Amniotic stem cell (primary cell): ENCODE results near the gene C13orf42.

Experiments
- DNase-seq: peaks from one replicate; lab custom pipeline; 2025; lab: John Stamatoyannopoulos, UW

C13orf42 gene

DNA sequence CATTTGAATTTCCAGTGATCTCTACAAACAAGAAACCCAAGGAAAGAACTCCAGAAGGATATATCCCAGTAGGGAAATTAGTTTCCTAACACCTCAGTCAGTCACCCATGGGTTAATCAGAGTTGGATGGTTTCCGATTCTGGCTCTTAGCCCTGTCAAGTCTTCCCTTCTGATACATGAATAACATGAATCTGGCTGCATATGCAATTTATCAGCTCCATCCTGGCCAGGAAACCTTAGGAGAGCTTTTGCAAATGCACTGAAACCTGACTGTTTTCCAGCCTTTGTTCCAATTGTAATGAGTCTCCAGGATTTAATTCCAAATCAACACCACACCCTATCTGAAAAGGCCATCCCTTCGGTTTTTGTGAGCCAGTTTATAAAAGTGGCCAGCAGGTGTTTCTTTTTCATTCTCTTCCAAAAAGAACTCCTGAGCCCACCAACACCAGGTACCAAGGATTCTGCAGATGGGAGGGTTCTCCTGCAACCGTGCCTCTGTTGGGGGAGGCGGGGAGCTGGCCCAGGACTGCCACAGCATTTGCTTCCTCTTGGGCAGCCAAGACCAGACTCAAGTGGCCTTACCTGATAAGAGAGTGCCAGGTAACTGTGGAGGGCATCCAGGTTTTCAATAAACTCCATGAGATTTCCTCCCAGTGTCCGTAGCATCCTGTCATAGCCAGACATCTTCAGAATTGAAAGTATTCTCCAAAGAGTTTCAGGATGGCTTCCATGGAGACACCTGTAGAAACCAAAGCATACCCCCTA is 77.5 kb downstream of the C13orf42 start:
- no peak for DNase-seq

DNA sequence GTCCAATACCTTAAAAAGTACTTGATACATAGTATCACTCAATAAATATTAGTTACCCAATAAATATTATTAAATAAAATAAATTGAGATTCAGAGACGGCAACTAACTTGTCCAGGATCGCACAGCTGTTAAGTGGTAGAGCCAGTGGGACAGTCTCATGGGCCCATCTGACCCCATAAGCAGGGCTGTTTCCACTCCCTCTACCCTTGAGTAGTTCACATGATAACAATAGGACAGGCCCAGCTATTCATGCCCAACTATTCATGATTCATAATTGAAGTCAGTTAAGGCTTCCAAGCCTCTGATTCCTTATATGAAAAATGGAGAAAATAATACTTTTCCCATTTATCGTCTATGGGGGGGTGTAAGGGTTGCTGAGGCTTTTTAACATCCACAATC is 78.2 kb downstream of the C13orf42 start:
- no peak for DNase-seq
